ENCODE results near the gene CEMIP. TPM values are rescaled to one million over a fixed set of nuclear protein-coding genes. Genes with fewer than 3 reads are reported as not detected.

Gene CEMIP
- total and polyA plus RNA-seq, 4 experiments from 2014 or later, result 0.03 to 0.23 (median 0.17) TPM; not detected in 1

- CTCF ChIA-PET (ENCODE audit: partially characterized antibody), result interaction anchor here (0.9 kb wide), 1 partner anchor 11 kb away, joined by 3 read pairs; no protein-coding TSS in a partner anchor
- Mint-ChIP-seq H3K4me1 (peaks cover 7 to 23% (median 12%) of the 10 kb centered on the region in 4 donors), H3K27me3 (peaks cover 3 to 4% of the 10 kb centered on the region in 2 donors), H3K4me3 (no peak overlapping the region), H3K36me3 (no peaks in the 10 kb centered on the region), H3K9me3 (peaks cover 0 to 2% (median 0%) of the 10 kb centered on the region in 8 donors), H3K27ac (no peak overlapping the region)
- Histone ChIP-seq H3K27me3 (ENCODE audit: insufficient read depth, low read length) (no peaks in the 10 kb centered on the region), H3K4me1 (ENCODE audit: insufficient read depth, low read length) (peaks cover 15% of the 10 kb centered on the region), H3K9me3 (ENCODE audit: control insufficient read depth in 1 of 2, low read length in 2 of 2) (no peaks in the 10 kb centered on the region), H3K4me3 (ENCODE audit: low read length in 2 of 2) (no peak overlapping the region), H3K27ac (ENCODE audit: low read depth, low read length) (no peak overlapping the region), H3K36me3 (ENCODE audit: insufficient read depth, low read length) (no peaks in the 10 kb centered on the region)
- DNase-seq, result no peak
- intact Hi-C loops (cut with micrococcal nuclease), result no loop called here
- POLR2A ChIA-PET (ENCODE audit: partially characterized antibody), result no interaction called here
Observed at GRCh38 chr15:80855206-80855605, 76.0 kb downstream of the CEMIP start.

- no peak overlapping the region for H3K4me3 ChIP-seq (ENCODE audit: low read length in 2 of 2)
- Mint-ChIP-seq H3K9me3 (peaks cover 0 to 3% (median 0%) of the 10 kb centered on the region in 8 donors), H3K4me3 (peak overlapping the region in 2 of 8 donors; percentile 41 to 47), H3K27ac (peak overlapping the region in 2 of 7 donors; percentile 3 to 61), H3K36me3 (no peaks in the 10 kb centered on the region), H3K27me3 (peaks cover 2 to 5% of the 10 kb centered on the region in 2 donors), H3K4me1 (peaks cover 7 to 23% (median 12%) of the 10 kb centered on the region in 4 donors)
- ChIA-PET POLR2A (ENCODE audit: partially characterized antibody) (no interaction called here), CTCF (ENCODE audit: partially characterized antibody) (no interaction called here)
- H3K27ac ChIP-seq (ENCODE audit: low read depth, low read length), result no peak overlapping the region
- intact Hi-C loops (cut with micrococcal nuclease), result no loop called here
- H3K9me3 ChIP-seq (ENCODE audit: control insufficient read depth in 1 of 2, low read length in 2 of 2), result no peaks in the 10 kb centered on the region
- no peaks in the 10 kb centered on the region for H3K36me3 ChIP-seq (ENCODE audit: insufficient read depth, low read length)
- H3K27me3 ChIP-seq (ENCODE audit: insufficient read depth, low read length), result no peaks in the 10 kb centered on the region
- DNase-seq, result no peak
- peaks cover 15% of the 10 kb centered on the region for H3K4me1 ChIP-seq (ENCODE audit: insufficient read depth, low read length)
Observed at GRCh38 chr15:80856400-80856799, 77.2 kb downstream of the CEMIP start.

GRCh38 chr15:80856809-80857377 lies 77.7 kb downstream of the CEMIP start:
- H3K36me3 ChIP-seq (ENCODE audit: insufficient read depth, low read length), result no peaks in the 10 kb centered on the region
- ChIA-PET POLR2A (ENCODE audit: partially characterized antibody) (no interaction called here), CTCF (ENCODE audit: partially characterized antibody) (no interaction called here)
- H3K4me3 Mint-ChIP-seq, result peak overlapping the region in 5 of 8 donors; percentile 3 to 47 (median 41)
- intact Hi-C loops (cut with micrococcal nuclease), result no loop called here
- H3K4me1 ChIP-seq (ENCODE audit: insufficient read depth, low read length), result peaks cover 15% of the 10 kb centered on the region
- peaks cover 0 to 3% (median 0%) of the 10 kb centered on the region in 8 donors for H3K9me3 Mint-ChIP-seq
- H3K27me3 Mint-ChIP-seq, result peaks cover 2% of the 10 kb centered on the region in 2 donors
- H3K27ac Mint-ChIP-seq, result peak overlapping the region in 3 of 7 donors; percentile 14 to 72 (median 61)
- H3K27me3 ChIP-seq (ENCODE audit: insufficient read depth, low read length), result no peaks in the 10 kb centered on the region
- no peak overlapping the region for H3K4me3 ChIP-seq (ENCODE audit: low read length in 2 of 2)
- no peaks in the 10 kb centered on the region for H3K36me3 Mint-ChIP-seq
- H3K9me3 ChIP-seq (ENCODE audit: control insufficient read depth in 1 of 2, low read length in 2 of 2), result no peaks in the 10 kb centered on the region
- no peak for DNase-seq
- H3K27ac ChIP-seq (ENCODE audit: low read depth, low read length), result no peak overlapping the region
- H3K4me1 Mint-ChIP-seq, result peaks cover 7 to 23% (median 12%) of the 10 kb centered on the region in 4 donors

GRCh38 chr15:80861731-80862170 lies 82.6 kb downstream of the CEMIP start:
- intact Hi-C loops (cut with micrococcal nuclease), result no loop called here
- H3K36me3 ChIP-seq (ENCODE audit: insufficient read depth, low read length), result no peaks in the 10 kb centered on the region
- POLR2A ChIA-PET (ENCODE audit: partially characterized antibody), result no interaction called here
- no peak overlapping the region for H3K4me3 ChIP-seq (ENCODE audit: low read length in 2 of 2)
- H3K9me3 Mint-ChIP-seq, result peaks cover 0 to 1% (median 0%) of the 10 kb centered on the region in 8 donors
- peaks cover 7% of the 10 kb centered on the region for H3K4me1 ChIP-seq (ENCODE audit: insufficient read depth, low read length)
- CTCF ChIA-PET (ENCODE audit: partially characterized antibody), result interaction anchor here (1.2 kb wide), 1 partner anchor 406 kb away, joined by 3 read pairs; no protein-coding TSS in a partner anchor
- no peak for DNase-seq
- no peak overlapping the region for H3K27ac Mint-ChIP-seq
- H3K27me3 Mint-ChIP-seq, result peaks cover 0 to 2% of the 10 kb centered on the region in 2 donors
- H3K27ac ChIP-seq (ENCODE audit: low read depth, low read length), result no peak overlapping the region
- H3K9me3 ChIP-seq (ENCODE audit: control insufficient read depth in 1 of 2, low read length in 2 of 2), result no peaks in the 10 kb centered on the region
- peaks cover 0 to 12% (median 7%) of the 10 kb centered on the region in 4 donors for H3K4me1 Mint-ChIP-seq
- H3K27me3 ChIP-seq (ENCODE audit: insufficient read depth, low read length), result no peaks in the 10 kb centered on the region
- H3K36me3 Mint-ChIP-seq, result no peaks in the 10 kb centered on the region
- H3K4me3 Mint-ChIP-seq, result no peak overlapping the region

- Mint-ChIP-seq H3K27ac (no peak overlapping the region), H3K9me3 (peaks cover 0 to 1% (median 0%) of the 10 kb centered on the region in 8 donors), H3K4me3 (no peak overlapping the region), H3K4me1 (no peaks in the 10 kb centered on the region), H3K27me3 (peaks cover 0 to 2% of the 10 kb centered on the region in 2 donors), H3K36me3 (no peaks in the 10 kb centered on the region)
- no peak overlapping the region for H3K4me3 ChIP-seq (ENCODE audit: low read length in 2 of 2)
- no peak for DNase-seq
- intact Hi-C loops (cut with micrococcal nuclease), result no loop called here
- POLR2A ChIA-PET (ENCODE audit: partially characterized antibody), result no interaction called here
- H3K4me1 ChIP-seq (ENCODE audit: insufficient read depth, low read length), result no peaks in the 10 kb centered on the region
- H3K9me3 ChIP-seq (ENCODE audit: control insufficient read depth in 1 of 2, low read length in 2 of 2), result no peaks in the 10 kb centered on the region
- H3K27ac ChIP-seq (ENCODE audit: low read depth, low read length), result no peak overlapping the region
- no peaks in the 10 kb centered on the region for H3K36me3 ChIP-seq (ENCODE audit: insufficient read depth, low read length)
- no peaks in the 10 kb centered on the region for H3K27me3 ChIP-seq (ENCODE audit: insufficient read depth, low read length)
- CTCF ChIA-PET (ENCODE audit: partially characterized antibody), result no interaction called here
Observed at GRCh38 chr15:80864666-80865065, 85.5 kb downstream of the CEMIP start.

GRCh38 chr15:80866936-80867335 lies 87.8 kb downstream of the CEMIP start:
- no peaks in the 10 kb centered on the region for H3K9me3 ChIP-seq (ENCODE audit: control insufficient read depth in 1 of 2, low read length in 2 of 2)
- no peaks in the 10 kb centered on the region for H3K36me3 Mint-ChIP-seq
- POLR2A ChIA-PET (ENCODE audit: partially characterized antibody), result interaction anchor here (1.2 kb wide), 1 partner anchor 22 kb away, joined by 3 read pairs; no protein-coding TSS in a partner anchor
- H3K4me3 Mint-ChIP-seq, result no peak overlapping the region
- CTCF ChIA-PET (ENCODE audit: partially characterized antibody), result interaction anchor here (1.3 kb wide), 1 partner anchor 9 kb away, joined by 3 read pairs; no protein-coding TSS in a partner anchor
- no peaks in the 10 kb centered on the region for H3K27me3 Mint-ChIP-seq
- H3K4me1 Mint-ChIP-seq, result no peaks in the 10 kb centered on the region
- no peak overlapping the region for H3K4me3 ChIP-seq (ENCODE audit: low read length in 2 of 2)
- DNase-seq, result no peak
- no peaks in the 10 kb centered on the region for H3K36me3 ChIP-seq (ENCODE audit: insufficient read depth, low read length)
- intact Hi-C loops (cut with micrococcal nuclease), result no loop called here
- no peak overlapping the region for H3K27ac ChIP-seq (ENCODE audit: low read depth, low read length)
- no peaks in the 10 kb centered on the region for H3K9me3 Mint-ChIP-seq
- no peak overlapping the region for H3K27ac Mint-ChIP-seq
- H3K4me1 ChIP-seq (ENCODE audit: insufficient read depth, low read length), result no peaks in the 10 kb centered on the region
- H3K27me3 ChIP-seq (ENCODE audit: insufficient read depth, low read length), result no peaks in the 10 kb centered on the region

- POLR2A ChIA-PET (ENCODE audit: partially characterized antibody), result no interaction called here
- H3K27ac ChIP-seq (ENCODE audit: low read depth, low read length), result no peak overlapping the region
- DNase-seq, result no peak
- Mint-ChIP-seq H3K27me3 (no peaks in the 10 kb centered on the region), H3K27ac (no peak overlapping the region), H3K4me3 (no peak overlapping the region), H3K4me1 (no peaks in the 10 kb centered on the region), H3K36me3 (no peaks in the 10 kb centered on the region), H3K9me3 (peaks cover 0 to 7% (median 0%) of the 10 kb centered on the region in 8 donors)
- H3K4me3 ChIP-seq (ENCODE audit: low read length in 2 of 2), result no peak overlapping the region
- H3K27me3 ChIP-seq (ENCODE audit: insufficient read depth, low read length), result no peaks in the 10 kb centered on the region
- H3K9me3 ChIP-seq (ENCODE audit: control insufficient read depth in 1 of 2, low read length in 2 of 2), result no peaks in the 10 kb centered on the region
- H3K4me1 ChIP-seq (ENCODE audit: insufficient read depth, low read length), result no peaks in the 10 kb centered on the region
- intact Hi-C loops (cut with micrococcal nuclease), result no loop called here
- H3K36me3 ChIP-seq (ENCODE audit: insufficient read depth, low read length), result no peaks in the 10 kb centered on the region
- CTCF ChIA-PET (ENCODE audit: partially characterized antibody), result no interaction called here
Observed at GRCh38 chr15:80870366-80870765, 91.2 kb downstream of the CEMIP start.

Measured in CD4-positive, alpha-beta memory T cell (primary cell).